HepG2 (cell line): ENCODE measurements around the gene APLF. TPM values are rescaled to one million over a fixed set of nuclear protein-coding genes. Genes with fewer than 3 reads are reported as not detected.

Source experiments
- ASH2L ChIP-seq: fragments of 300-600, 200-600 bp; sonication (generic); IDR thresholded peaks from 2 replicates; pipeline ENCODE4 v1.7.0; 2017; ENCODE audit warnings: low read depth, mild to moderate bottlenecking, moderate library complexity, mixed read lengths, low read length; ENCODE audit not compliant: insufficient read length
- DNMT3B ChIP-seq: conservative IDR thresholded peaks from 2 replicates; pipeline ENCODE4 v1.6.1; 2016; ENCODE audit warnings: missing biosample characterization, control low read depth
- ELF3 ChIP-seq: IDR thresholded peaks from 2 replicates; pipeline ENCODE4 v1.6.1; 2016; ENCODE audit warnings: missing genetic modification reagents, missing compliant biosample characterization
- ERF ChIP-seq: IDR thresholded peaks from 2 replicates; pipeline ENCODE4 v1.6.1; 2018; ENCODE audit warnings: missing biosample characterization, missing genetic modification reagents
- FOSL2 ChIP-seq: sonication (generic); formaldehyde crosslinking; IDR thresholded peaks from 2 replicates; pipeline ENCODE4 v1.4.0; 2020; ENCODE audit warnings: missing genetic modification reagents
- GABPA ChIP-seq, 2 experiments: IDR thresholded peaks; 2 replicates each; pipeline ENCODE4 v1.6.1; 2011 to 2016; ENCODE audit warnings: low read depth in 2 of 2, low read length in 1 of 2, missing biosample characterization in 1 of 2, missing genetic modification characterization in 1 of 2
- HNF1A ChIP-seq, 2 experiments: sonication (generic) in 1 of 2; formaldehyde crosslinking in 1 of 2; IDR thresholded peaks; 2 replicates each; pipeline versions ENCODE4 v1.4.0 to v1.6.1; 2016 to 2020; ENCODE audit warnings: borderline replicate concordance in 1 of 2, low read depth in 1 of 2, mild to moderate bottlenecking in 1 of 2, missing genetic modification reagents in 1 of 2
- MAFF ChIP-seq: IDR thresholded peaks from 2 replicates; pipeline ENCODE4 v1.6.1; 2011; ENCODE audit warnings: low read depth, low read length, improper control_type of control experiment
- MAFK ChIP-seq, 2 experiments: IDR thresholded peaks in 1 of 2; conservative IDR thresholded peaks in 1 of 2; 2 replicates each; pipeline ENCODE4 v1.6.1; 2011; ENCODE audit warnings: improper control_type of control experiment in 2 of 2, low read length in 2 of 2
- MAX ChIP-seq: IDR thresholded peaks from 2 replicates; pipeline ENCODE4 v1.6.1; 2012; ENCODE audit warnings: inconsistent platforms
- MED1 ChIP-seq: sonication (generic); formaldehyde crosslinking; IDR thresholded peaks from 2 replicates; pipeline ENCODE4 v1.4.0; 2020; ENCODE audit warnings: missing genetic modification reagents
- NFYB ChIP-seq: sonication (generic); formaldehyde crosslinking; IDR thresholded peaks from 2 replicates; pipeline ENCODE4 v1.4.0; 2020; ENCODE audit warnings: missing genetic modification reagents
- RAD51 ChIP-seq: fragments of 450-650 bp; IDR thresholded peaks from 2 replicates; pipeline ENCODE4 v1.6.1; 2016; ENCODE audit warnings: borderline replicate concordance
- REL ChIP-seq: sonication (generic); formaldehyde crosslinking; conservative IDR thresholded peaks from 2 replicates; pipeline ENCODE4 v1.8.0; 2022; ENCODE audit warnings: mild to moderate bottlenecking, missing genetic modification reagents, moderate library complexity
- SOX13 ChIP-seq, 3 experiments: fragments of 450-650 bp in 1 of 3; sonication (generic) in 1 of 3; formaldehyde crosslinking in 1 of 3; IDR thresholded peaks in 2 of 3; conservative IDR thresholded peaks in 1 of 3; 2 replicates each; pipeline versions ENCODE4 v1.5.0 to v1.6.1; 2016 to 2020; ENCODE audit warnings: antibody characterized with exemption in 1 of 3, mild to moderate bottlenecking in 1 of 3, missing compliant biosample characterization in 1 of 3, missing genetic modification reagents in 1 of 3, moderate library complexity in 1 of 3
- SRSF1 ChIP-seq: fragments of 200-400 bp; formaldehyde crosslinking; optimal IDR thresholded peaks from 2 replicates; pipeline ENCODE3; 2017; ENCODE audit warnings: mild to moderate bottlenecking, low read depth, low read length, moderate library complexity
- TSC22D2 ChIP-seq: sonication (generic); formaldehyde crosslinking; IDR thresholded peaks from 2 replicates; pipeline ENCODE4 v1.5.1; 2020; ENCODE audit warnings: missing genetic modification reagents, mild to moderate bottlenecking, borderline replicate concordance
- ZMYM3 ChIP-seq: sonication (generic); formaldehyde crosslinking; IDR thresholded peaks from 2 replicates; pipeline ENCODE4 v1.5.1; 2020; ENCODE audit warnings: mild to moderate bottlenecking, missing genetic modification reagents
- ZNF331 ChIP-seq: sonication (generic); formaldehyde crosslinking; IDR thresholded peaks from 2 replicates; pipeline ENCODE4 v1.4.0; 2020; ENCODE audit warnings: missing genetic modification reagents
- polyA plus RNA-seq, 8 experiments: library from polyadenylated mRNA; depleted of rRNA in 3 of 8; stranded (reverse) in 7 of 8; unstranded in 1 of 8; fragments of >200 nt; fragmentation: Illumina TruSeq in 4 of 8; extraction: Trizol in 4 of 8; gene quantifications; 2 replicates each; pipeline versions ENCODE4 v1.2.1 to v1.2.3, GENCODE V29; 2011 to 2016; ENCODE audit warnings: low read depth in 4 of 8, missing spikeins in 1 of 8, mixed read lengths in 1 of 8; ENCODE audit not compliant: insufficient read depth in 1 of 8
- total RNA-seq, 5 experiments: library from RNA; depleted of rRNA; stranded (reverse); fragments of >200 nt; fragmentation: Illumina TruSeq; extraction: Trizol; gene quantifications; 2 replicates each; pipeline ENCODE4 v1.2.3, GENCODE V29; 2016; ENCODE audit warnings: low read depth in 1 of 5
- TF ChIP-seq, protein P1 (sequence below): fragments of 450-650 bp; IDR thresholded peaks from 2 replicates; pipeline ENCODE4 v1.6.1; 2017; ENCODE audit warnings: mild to moderate bottlenecking

The APLF gene
- total and polyA plus RNA-seq, 2 of the 13 experiments (the other 11 are each of a cell fraction or from before 2014, with no cell fraction given), result 0.45 to 2.2 TPM

GRCh38 chr2:68594674-68595492 lies 127.5 kb downstream of the APLF start (continued):
- TF ChIP-seq, protein P1, sequence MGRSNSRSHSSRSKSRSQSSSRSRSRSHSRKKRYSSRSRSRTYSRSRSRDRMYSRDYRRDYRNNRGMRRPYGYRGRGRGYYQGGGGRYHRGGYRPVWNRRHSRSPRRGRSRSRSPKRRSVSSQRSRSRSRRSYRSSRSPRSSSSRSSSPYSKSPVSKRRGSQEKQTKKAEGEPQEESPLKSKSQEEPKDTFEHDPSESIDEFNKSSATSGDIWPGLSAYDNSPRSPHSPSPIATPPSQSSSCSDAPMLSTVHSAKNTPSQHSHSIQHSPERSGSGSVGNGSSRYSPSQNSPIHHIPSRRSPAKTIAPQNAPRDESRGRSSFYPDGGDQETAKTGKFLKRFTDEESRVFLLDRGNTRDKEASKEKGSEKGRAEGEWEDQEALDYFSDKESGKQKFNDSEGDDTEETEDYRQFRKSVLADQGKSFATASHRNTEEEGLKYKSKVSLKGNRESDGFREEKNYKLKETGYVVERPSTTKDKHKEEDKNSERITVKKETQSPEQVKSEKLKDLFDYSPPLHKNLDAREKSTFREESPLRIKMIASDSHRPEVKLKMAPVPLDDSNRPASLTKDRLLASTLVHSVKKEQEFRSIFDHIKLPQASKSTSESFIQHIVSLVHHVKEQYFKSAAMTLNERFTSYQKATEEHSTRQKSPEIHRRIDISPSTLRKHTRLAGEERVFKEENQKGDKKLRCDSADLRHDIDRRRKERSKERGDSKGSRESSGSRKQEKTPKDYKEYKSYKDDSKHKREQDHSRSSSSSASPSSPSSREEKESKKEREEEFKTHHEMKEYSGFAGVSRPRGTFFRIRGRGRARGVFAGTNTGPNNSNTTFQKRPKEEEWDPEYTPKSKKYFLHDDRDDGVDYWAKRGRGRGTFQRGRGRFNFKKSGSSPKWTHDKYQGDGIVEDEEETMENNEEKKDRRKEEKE, result no peak
- TF ChIP-seq ASH2L, result peak; percentile 26
- TF ChIP-seq TSC22D2 (CRISPR knock-in tag), result no peak
- TF ChIP-seq ERF (CRISPR knock-in tag), result peak; percentile 17; the same call in 1 of the 2 replicates
- no peak for TF ChIP-seq RAD51
- TF ChIP-seq MED1, result 0 out of 2 replicates have a peak, but pooled peaks have one; percentile 28
- no peak for TF ChIP-seq REL
- TF ChIP-seq NFYB (CRISPR knock-in tag), result no peak
- no peak for TF ChIP-seq SRSF1
- peak; percentile 35 to 60; a peak in 3 of 4 replicates for TF ChIP-seq MAFK (conservative IDR thresholded peaks at IDR 0.05 in 1 of 2, IDR thresholded peaks at IDR 0.05 in 1 of 2; ENCODE audit: low read length in 2 of 2)
- no peak for TF ChIP-seq GABPA (IDR thresholded peaks at IDR 0.05; ENCODE audit: low read depth, low read length)
- peak; percentile 41; the same call in 1 of the 2 replicates for TF ChIP-seq GABPA (CRISPR knock-in tag; IDR thresholded peaks at IDR 0.05; ENCODE audit: low read depth)
- 0 out of 2 replicates have a peak, but pooled peaks have one; percentile 45 for TF ChIP-seq DNMT3B
- peak; percentile 77 for TF ChIP-seq ELF3 (CRISPR knock-in tag)
- TF ChIP-seq MAX, result no peak; the same call in 1 of the 2 replicates
- TF ChIP-seq FOSL2 (CRISPR knock-in tag), result peak; percentile 31; the same call in 1 of the 2 replicates
- no peak for TF ChIP-seq SOX13 (IDR thresholded peaks at IDR 0.05)
- peak in 1 of 2 experiments; percentile 21; a peak in 1 of 4 replicates for TF ChIP-seq SOX13 (CRISPR knock-in tag; conservative IDR thresholded peaks at IDR 0.05 in 1 of 2, IDR thresholded peaks at IDR 0.05 in 1 of 2)
- 0 out of 2 replicates have a peak, but pooled peaks have one; percentile 17 for TF ChIP-seq ZNF331 (CRISPR knock-in tag)
- peak; percentile 40 for TF ChIP-seq MAFF
- peak; percentile 87 for TF ChIP-seq HNF1A (IDR thresholded peaks at IDR 0.05; ENCODE audit: low read depth)
- peak; percentile 81; the same call in 1 of the 2 replicates for TF ChIP-seq HNF1A (CRISPR knock-in tag; IDR thresholded peaks at IDR 0.05; ENCODE audit: borderline replicate concordance)
- peak; percentile 1; the same call in 1 of the 2 replicates for TF ChIP-seq ZMYM3 (CRISPR knock-in tag)
